IMR-90 (cell line): ENCODE results near the gene CRTAP. TPM values are rescaled to one million over a fixed set of nuclear protein-coding genes. Genes with fewer than 3 reads are reported as not detected.

Experiments used
- ATAC-seq: fragments of 200-7000 bp; cut with Tn5 transposase; 2 replicates; pipeline ENCODE4 v1.9.1; 2020; ENCODE audit warnings: low read depth, mild to moderate bottlenecking, moderate library complexity
- BruUV-seq: library from RNA; stranded (reverse); fragments of 400-500 nt; replicated peaks from 2 replicates; lab custom pipeline; 2021; lab: Mats Ljungman, UMichigan
- CTCF ChIA-PET: fragments of 300-600 bp; formaldehyde crosslinking; extraction: SDS; loops from one replicate; lab custom pipeline; 2021; ENCODE audit warnings: antibody characterized with exemption; lab: Yijun Ruan, JAX
- POLR2A ChIA-PET: fragments of 300-600 bp; sonication (Branson Sonifier 250); formaldehyde crosslinking; loops from one replicate; lab custom pipeline; 2022; ENCODE audit warnings: antibody characterized with exemption; ENCODE audit not compliant: unreplicated experiment; lab: Charles Lee
- DNase-seq: peaks from one replicate; pipeline ENCODE4 v3.0.0; 2013
- H2AFZ ChIP-seq: replicated peaks from 2 replicates; pipeline ENCODE3; 2013; ENCODE audit warnings: low read length, mild to moderate bottlenecking; ENCODE audit not compliant: poor library complexity
- H2AK5ac ChIP-seq: 2 replicates; pipeline ENCODE4 v1.6.1; 2013; ENCODE audit warnings: low read depth, low read length, inconsistent platforms
- H2AK9ac ChIP-seq: replicated peaks from 2 replicates; pipeline ENCODE3; 2013; ENCODE audit warnings: mild to moderate bottlenecking, low read depth, low read length, moderate library complexity; ENCODE audit not compliant: poor library complexity
- H2BK120ac ChIP-seq: 2 replicates; pipeline ENCODE4 v1.6.1; 2013; ENCODE audit warnings: low read depth, low read length, inconsistent platforms
- H2BK15ac ChIP-seq: 3 replicates; pipeline ENCODE4 v1.6.1; 2013; ENCODE audit warnings: low read depth, low read length, inconsistent platforms
- H2BK20ac ChIP-seq: 2 replicates; pipeline ENCODE4 v1.6.1; 2013; ENCODE audit warnings: low read depth, mild to moderate bottlenecking, inconsistent platforms, low read length, moderate library complexity
- H2BK5ac ChIP-seq: 2 replicates; pipeline ENCODE4 v1.6.1; 2013; ENCODE audit warnings: mild to moderate bottlenecking, low read depth, low read length, inconsistent platforms; ENCODE audit not compliant: poor library complexity, severe bottlenecking
- H3K14ac ChIP-seq: replicated peaks from 2 replicates; pipeline ENCODE4 v1.6.1; 2013; ENCODE audit warnings: low read depth, low read length, inconsistent platforms
- H3K18ac ChIP-seq: 2 replicates; pipeline ENCODE4 v1.6.1; 2013; ENCODE audit warnings: low read depth, low read length, control low read depth
- H3K23ac ChIP-seq: 2 replicates; pipeline ENCODE4 v1.6.1; 2013; ENCODE audit warnings: low read depth, low read length, inconsistent platforms
- H3K27ac ChIP-seq: 2 replicates; pipeline ENCODE4 v1.5.1; 2013; ENCODE audit warnings: mild to moderate bottlenecking, control low read depth, low read length; ENCODE audit not compliant: insufficient read depth
- H3K27me3 ChIP-seq: 2 replicates; pipeline ENCODE4 v1.6.1; 2013; ENCODE audit warnings: low read length; ENCODE audit not compliant: control insufficient read depth, insufficient read depth
- H3K36me3 ChIP-seq: 2 replicates; pipeline ENCODE4 v1.6.1; 2013; ENCODE audit warnings: low read length, mixed read lengths; ENCODE audit not compliant: control insufficient read depth, insufficient read depth
- H3K4ac ChIP-seq: 2 replicates; pipeline ENCODE4 v1.6.1; 2013; ENCODE audit warnings: low read depth, low read length, inconsistent platforms
- H3K4me1 ChIP-seq: 2 replicates; pipeline ENCODE4 v1.6.1; 2013; ENCODE audit warnings: low read length, mixed read lengths; ENCODE audit not compliant: control insufficient read depth, insufficient read depth
- H3K4me2 ChIP-seq: 2 replicates; pipeline ENCODE4 v1.6.1; 2013; ENCODE audit warnings: low read depth, mild to moderate bottlenecking, control low read depth, low read length, moderate library complexity
- H3K4me3 ChIP-seq: 2 replicates; pipeline ENCODE4 v1.5.1; 2013; ENCODE audit warnings: low read depth, mild to moderate bottlenecking, control low read depth, low read length, moderate library complexity; ENCODE audit not compliant: insufficient read depth
- H3K56ac ChIP-seq: 2 replicates; pipeline ENCODE4 v1.6.1; 2013; ENCODE audit warnings: low read length, inconsistent platforms; ENCODE audit not compliant: insufficient read depth; ENCODE audit errors: extremely low read depth
- H3K79me1 ChIP-seq, 2 experiments: 2 replicates each; pipeline ENCODE4 v1.6.1; 2013; ENCODE audit warnings: low read length in 2 of 2, inconsistent platforms in 1 of 2, low read depth in 1 of 2
- H3K9ac ChIP-seq: 2 replicates; pipeline ENCODE4 v1.6.1; 2013; ENCODE audit warnings: low read depth, low read length, control low read depth
- H3K9me1 ChIP-seq: 2 replicates; pipeline ENCODE4 v1.6.1; 2013; ENCODE audit warnings: low read length, inconsistent platforms; ENCODE audit not compliant: insufficient read depth
- H3K9me3 ChIP-seq: 2 replicates; pipeline ENCODE4 v1.6.1; 2013; ENCODE audit warnings: low read length; ENCODE audit not compliant: control insufficient read depth, insufficient read depth
- H4K20me1 ChIP-seq: 2 replicates; pipeline ENCODE4 v1.6.1; 2013; ENCODE audit warnings: low read length, inconsistent platforms; ENCODE audit not compliant: insufficient read depth
- H4K5ac ChIP-seq: 2 replicates; pipeline ENCODE4 v1.6.1; 2013; ENCODE audit warnings: mild to moderate bottlenecking, low read depth, low read length, control low read depth
- H4K8ac ChIP-seq, 2 experiments: 2 replicates each; pipeline ENCODE4 v1.6.1; 2013; ENCODE audit warnings: low read depth in 2 of 2, low read length in 2 of 2, control low read depth in 1 of 2, inconsistent platforms in 1 of 2
- H4K91ac ChIP-seq: 2 replicates; pipeline ENCODE4 v1.6.1; 2013; ENCODE audit warnings: low read depth, low read length, inconsistent platforms; ENCODE audit not compliant: insufficient read depth
- BHLHE40 ChIP-seq: fragments of 150-350 bp; IDR thresholded peaks from 2 replicates; pipeline ENCODE4 v1.6.1; 2016; ENCODE audit warnings: mild to moderate bottlenecking, low read depth, low read length
- CEBPB ChIP-seq: IDR thresholded peaks from 2 replicates; pipeline ENCODE4 v1.6.1; 2012; ENCODE audit warnings: low read depth, low read length, improper control_type of control experiment
- CHD1 ChIP-seq: IDR thresholded peaks from 2 replicates; pipeline ENCODE4 v1.6.1; 2012; ENCODE audit warnings: low read depth, low read length, improper control_type of control experiment
- CTCF ChIP-seq: conservative IDR thresholded peaks from 2 replicates; pipeline ENCODE4 v1.5.1; 2012; ENCODE audit warnings: mild to moderate bottlenecking, low read depth, low read length, improper control_type of control experiment
- ELK1 ChIP-seq: fragments of 150-350 bp; IDR thresholded peaks from 2 replicates; pipeline ENCODE4 v1.6.1; 2016; ENCODE audit warnings: low read depth, mild to moderate bottlenecking, low read length, moderate library complexity, borderline replicate concordance
- FOS ChIP-seq: fragments of 150-350 bp; IDR thresholded peaks from 2 replicates; pipeline ENCODE4 v1.6.1; 2016; ENCODE audit warnings: low read depth, low read length
- MAFK ChIP-seq: IDR thresholded peaks from 2 replicates; pipeline ENCODE4 v1.6.1; 2012; ENCODE audit warnings: low read depth, low read length, improper control_type of control experiment
- MAZ ChIP-seq: IDR thresholded peaks from 2 replicates; pipeline ENCODE4 v1.6.1; 2012; ENCODE audit warnings: low read depth, mild to moderate bottlenecking, low read length, improper control_type of control experiment, moderate library complexity, borderline replicate concordance
- MXI1 ChIP-seq: IDR thresholded peaks from 2 replicates; pipeline ENCODE4 v1.6.1; 2012; ENCODE audit warnings: low read depth, mild to moderate bottlenecking, low read length, moderate library complexity, borderline replicate concordance
- NFE2L2 ChIP-seq: fragments of 150-350 bp; IDR thresholded peaks from 2 replicates; pipeline ENCODE4 v1.6.1; 2016; ENCODE audit warnings: low read depth, mild to moderate bottlenecking, low read length
- POLR2A ChIP-seq: IDR thresholded peaks from 2 replicates; pipeline ENCODE4 v1.6.1; 2012; ENCODE audit warnings: mild to moderate bottlenecking, low read depth, low read length
- RAD21 ChIP-seq: IDR thresholded peaks from 2 replicates; pipeline ENCODE4 v1.6.1; 2012; ENCODE audit warnings: low read length, improper control_type of control experiment
- RCOR1 ChIP-seq: IDR thresholded peaks from 2 replicates; pipeline ENCODE4 v1.6.1; 2012; ENCODE audit warnings: mild to moderate bottlenecking, low read length, improper control_type of control experiment; ENCODE audit not compliant: insufficient replicate concordance
- RFX5 ChIP-seq: IDR thresholded peaks from 2 replicates; pipeline ENCODE4 v1.8.0; 2012; ENCODE audit warnings: low read depth, mild to moderate bottlenecking, low read length, moderate library complexity
- SMC3 ChIP-seq: fragments of 150-350 bp; IDR thresholded peaks from 2 replicates; pipeline ENCODE4 v1.6.1; 2016; ENCODE audit warnings: low read depth, mild to moderate bottlenecking, antibody characterized with exemption, low read length, moderate library complexity
- USF2 ChIP-seq: fragments of 150-350 bp; IDR thresholded peaks from 2 replicates; pipeline ENCODE4 v1.6.1; 2017; ENCODE audit warnings: mild to moderate bottlenecking, antibody characterized with exemption, low read length, low read depth
- WGBS, 2 experiments: methylation state at CpG; one replicate each; pipeline versions ENCODE4 v1.1.5 to v1.1.7; 2013; ENCODE audit warnings: missing lambda C conversion rate in 2 of 2; ENCODE audit not compliant: insufficient read length in 1 of 2; ENCODE audit errors: extremely low coverage in 2 of 2; 5-methylcytosine and 5-hydroxymethylcytosine counted together
- dilution Hi-C: fragments of 300-500 bp; cut with HindIII; formaldehyde crosslinking; loops from one replicate; pipeline ENCODE4 v1.14.3; 2018; ENCODE audit warnings: low sequenced_read_pairs; ENCODE audit not compliant: unreplicated experiment
- in situ Hi-C: fragments of 300-500 bp; cut with MboI; formaldehyde crosslinking; loops from 3 replicates; pipeline ENCODE4 v1.14.3; 2019; ENCODE audit warnings: low sequenced_read_pairs, inconsistent platforms, mixed read lengths
- intact Hi-C: fragments of 100-400 bp; cut with micrococcal nuclease; formaldehyde crosslinking; loops from 2 replicates; pipeline ENCODE4 v1.10.0; 2022
- polyA plus RNA-seq, 3 experiments: library from polyadenylated mRNA; depleted of rRNA; stranded (reverse); fragments of >200 nt; gene quantifications; 2 replicates each; pipeline ENCODE4 v1.2.3, GENCODE V29; 2012; ENCODE audit warnings: low replicate concordance in 1 of 3
- total RNA-seq: library from RNA; depleted of rRNA; stranded (reverse); fragments of >200 nt; gene quantifications from 2 replicates; pipeline ENCODE4 v1.2.3, GENCODE V29; 2012

CRTAP gene
- total and polyA plus RNA-seq, 2 of the 4 experiments (the other 2 are of a cell fraction), result 108 to 205 TPM

- Histone ChIP-seq H2AK5ac (no peak overlapping the region), H3K18ac (no peak overlapping the region), H4K8ac (no peak overlapping the region), H2BK5ac (no peak overlapping the region), H2BK120ac (no peak overlapping the region), H3K9me3 (no peaks in the 10 kb centered on the region), H3K79me1 (peaks cover 0 to 3% of the 10 kb centered on the region in 2 experiments; a peak in 1 of 4 replicates), H3K9me1 (peaks cover 7% of the 10 kb centered on the region; the same call in 1 of the 2 replicates), H3K23ac (no peak overlapping the region), H3K4me1 (peaks cover 3% of the 10 kb centered on the region), H4K91ac (no peak overlapping the region), H3K56ac (no peak overlapping the region), H3K4ac (no peak overlapping the region), H2AK9ac (no peak overlapping the region), H4K5ac (no peak overlapping the region), H3K14ac (no peak overlapping the region), H3K27ac (no peak overlapping the region), H3K9ac (no peak overlapping the region), H4K20me1 (no peaks in the 10 kb centered on the region), H3K4me2 (no peak overlapping the region), H2BK15ac (no peak overlapping the region), H2BK20ac (no peak overlapping the region), H2AFZ (no peak overlapping the region), H3K4me3 (no peak overlapping the region), H3K27me3 (no peaks in the 10 kb centered on the region), H3K36me3 (peaks cover 18% of the 10 kb centered on the region)
- ChIA-PET CTCF (interaction anchor here (2.1 kb wide), 1 partner anchor 235 kb away, joined by 10 read pairs; no protein-coding TSS in a partner anchor), POLR2A (no interaction called here)
- WGBS, 2 experiments, result no CpG with 5 or more reads among the region's 1 CpG
- BruUV-seq, result no TSS peak
- DNase-seq (no peak), ATAC-seq (no peak)
- dilution Hi-C loops, result loop anchor here (25.0 kb wide), 1 partner anchor 250 kb away; no protein-coding TSS in a partner anchor
- in situ Hi-C loops, result loop anchor here (10.0 kb wide), 1 partner anchor 647 kb away; no protein-coding TSS in a partner anchor
- intact Hi-C loops, result no loop called here
- TF ChIP-seq RFX5 (no peak), RCOR1 (no peak), USF2 (no peak), BHLHE40 (no peak), FOS (no peak), CEBPB (no peak), CTCF (no peak), POLR2A (no peak), MAZ (no peak), ELK1 (no peak), RAD21 (no peak), MAFK (no peak), SMC3 (no peak), MXI1 (no peak), CHD1 (no peak), NFE2L2 (no peak)
Measured at GRCh38 chr3:33137691-33138090, 23.9 kb downstream of the CRTAP start.
